NT2/D1 (cell line): ENCODE data around the gene MBLAC1.
"Not testable (repeated sequence)": the region's sequence is repeated elsewhere in the genome, so short reads cannot be mapped to it uniquely, and the experiment has no call there.

Experiments
- DNase-seq: peaks from one replicate; pipeline ENCODE4 v3.0.0-alpha.2; 2011; ENCODE audit warnings: low read depth, low spot score
- H3K27me3 ChIP-seq: 2 replicates; pipeline ENCODE4 v1.6.0; 2011; ENCODE audit warnings: mild to moderate bottlenecking; ENCODE audit not compliant: insufficient read length, insufficient read depth
- H3K36me3 ChIP-seq: 2 replicates; pipeline ENCODE4 v1.6.1; 2011; ENCODE audit warnings: mild to moderate bottlenecking, low read length, mixed read lengths; ENCODE audit not compliant: insufficient read depth, insufficient read length
- H3K4me1 ChIP-seq: 2 replicates; pipeline ENCODE4 v1.5.1; 2011; ENCODE audit not compliant: insufficient read depth, insufficient read length
- H3K4me3 ChIP-seq: 2 replicates; pipeline ENCODE4 v1.5.1; 2011; ENCODE audit warnings: low read depth; ENCODE audit not compliant: insufficient read length
- H3K9ac ChIP-seq: 2 replicates; pipeline ENCODE4 v1.6.0; 2011; ENCODE audit warnings: low read depth; ENCODE audit not compliant: insufficient read length
- H3K9me3 ChIP-seq: 2 replicates; pipeline ENCODE4 v1.5.1; 2011; ENCODE audit warnings: mild to moderate bottlenecking, low read length; ENCODE audit not compliant: insufficient read depth
- SUZ12 ChIP-seq: IDR thresholded peaks from 2 replicates; pipeline ENCODE4 v1.6.1; 2011; ENCODE audit not compliant: insufficient read length, insufficient read depth; ENCODE audit errors: extremely low read depth
- YY1 ChIP-seq: IDR thresholded peaks from 2 replicates; pipeline ENCODE4 v1.6.1; 2011; ENCODE audit not compliant: insufficient read length, insufficient read depth
- ZNF274 ChIP-seq: IDR thresholded peaks from 2 replicates; pipeline ENCODE4 v1.6.1; 2011; ENCODE audit warnings: mild to moderate bottlenecking, low read depth, low read length

The MBLAC1 gene

GRCh38 chr7:100127866-100128636 is 1.3 kb downstream of the MBLAC1 start:
- peak overlapping the region; percentile 82 for H3K4me3 ChIP-seq
- DNase-seq: no peak
- peaks cover 7% of the 10 kb centered on the region for H3K4me1 ChIP-seq
- H3K27me3 ChIP-seq: peaks cover 20% of the 10 kb centered on the region
- peak overlapping the region; percentile 90 for H3K9ac ChIP-seq
- no peak for TF ChIP-seq SUZ12
- no peak for TF ChIP-seq ZNF274
- no peak for TF ChIP-seq YY1
- H3K9me3 ChIP-seq: no peaks in the 10 kb centered on the region
- H3K36me3 ChIP-seq: peaks cover 10% of the 10 kb centered on the region

DNA sequence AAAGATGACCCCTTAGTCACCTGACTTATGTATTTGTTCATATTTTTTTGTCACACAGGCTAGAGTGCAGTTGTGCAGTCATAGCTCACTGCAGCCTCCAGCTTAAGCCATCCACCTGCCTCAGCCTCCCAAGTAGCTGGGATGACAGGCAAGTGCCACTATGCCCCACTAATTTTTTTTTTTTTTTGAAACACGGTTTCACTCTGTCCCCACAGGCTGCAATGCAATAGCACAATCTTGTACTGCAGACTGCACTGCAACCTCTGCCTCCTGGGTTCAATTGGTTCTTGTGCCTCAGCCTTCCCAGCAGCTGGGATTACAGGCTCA is 1.8 kb downstream of the MBLAC1 start:
- peaks cover 20% of the 10 kb centered on the region for H3K27me3 ChIP-seq
- DNase-seq: no peak
- H3K36me3 ChIP-seq: peaks cover 10% of the 10 kb centered on the region
- H3K9me3 ChIP-seq: no peaks in the 10 kb centered on the region
- TF ChIP-seq SUZ12 (no peak), YY1 (no peak), ZNF274 (no peak)
- H3K9ac ChIP-seq: no peak overlapping the region
- peaks cover 7% of the 10 kb centered on the region for H3K4me1 ChIP-seq
- H3K4me3 ChIP-seq: no peak overlapping the region

GRCh38 chr7:100130220-100130607 is 3.4 kb downstream of the MBLAC1 start:
- H3K4me3 ChIP-seq, H3K4me1 ChIP-seq, DNase-seq: not testable (repeated sequence)

GRCh38 chr7:100130608-100131453 is 4.1 kb downstream of the MBLAC1 start:
- TF ChIP-seq SUZ12: no peak
- no peak for TF ChIP-seq ZNF274
- no peak for TF ChIP-seq YY1
- no peaks in the 10 kb centered on the region for H3K4me1 ChIP-seq
- no peaks in the 10 kb centered on the region for H3K9me3 ChIP-seq
- no peaks in the 10 kb centered on the region for H3K36me3 ChIP-seq
- no peak overlapping the region for H3K9ac ChIP-seq
- no peak for DNase-seq
- H3K4me3 ChIP-seq: no peak overlapping the region
- H3K27me3 ChIP-seq: peaks cover 20% of the 10 kb centered on the region

More at GRCh38 chr7:100130220-100130607, 3.4 kb downstream of the MBLAC1 start:
- H3K9me3 ChIP-seq, H3K9ac ChIP-seq, H3K36me3 ChIP-seq: not testable (repeated sequence)
- peaks cover 20% of the 10 kb centered on the region for H3K27me3 ChIP-seq

- TF ChIP-seq ZNF274: no peak
- no peak for TF ChIP-seq YY1
- no peak for TF ChIP-seq SUZ12
- H3K9ac ChIP-seq: no peak overlapping the region
Measured at GRCh38 chr7:100132126-100132525, 5.4 kb downstream of the MBLAC1 start.

GRCh38 chr7:100132697-100133151 is 6.0 kb downstream of the MBLAC1 start:
- TF ChIP-seq YY1 (no peak), SUZ12 (no peak), ZNF274 (no peak)
- Histone ChIP-seq H3K4me3 (no peak overlapping the region), H3K9ac (no peak overlapping the region), H3K36me3 (no peaks in the 10 kb centered on the region), H3K4me1 (no peaks in the 10 kb centered on the region), H3K9me3 (no peaks in the 10 kb centered on the region), H3K27me3 (peaks cover 18% of the 10 kb centered on the region)
- no peak for DNase-seq

More at GRCh38 chr7:100132126-100132525, 5.4 kb downstream of the MBLAC1 start:
- H3K9me3 ChIP-seq: no peaks in the 10 kb centered on the region
- H3K4me3 ChIP-seq: no peak overlapping the region
- H3K27me3 ChIP-seq: peaks cover 20% of the 10 kb centered on the region
- DNase-seq: no peak
- H3K4me1 ChIP-seq: no peaks in the 10 kb centered on the region
- H3K36me3 ChIP-seq: no peaks in the 10 kb centered on the region

- no peaks in the 10 kb centered on the region for H3K4me1 ChIP-seq
- no peak overlapping the region for H3K4me3 ChIP-seq
- TF ChIP-seq YY1: no peak
- TF ChIP-seq ZNF274: no peak
- TF ChIP-seq SUZ12: no peak
- no peak for DNase-seq
- H3K36me3 ChIP-seq: no peaks in the 10 kb centered on the region
- H3K9me3 ChIP-seq: no peaks in the 10 kb centered on the region
- H3K27me3 ChIP-seq: no peaks in the 10 kb centered on the region
- no peak overlapping the region for H3K9ac ChIP-seq
Measured at GRCh38 chr7:100137851-100138760, 11.3 kb downstream of the MBLAC1 start.
